Caki2 (cell line): Measurements from ENCODE around the gene CFAP54. TPM values are rescaled to one million over a fixed set of nuclear protein-coding genes. Genes with fewer than 3 reads are reported as not detected.

Experiments used
- DNase-seq: peaks from one replicate; pipeline ENCODE4 v3.0.0-alpha.2; 2015; ENCODE audit warnings: low read depth
- in situ Hi-C: cut with HindIII; loops from 2 replicates; pipeline ENCODE4 v1.10.0; 2016; ENCODE audit warnings: low sequenced_read_pairs, low pct_unique_long_range_greater_than_20kb, mixed read lengths
- total RNA-seq: library from RNA; depleted of rRNA; stranded (reverse); fragments of >200 nt; shearing (Covaris generic); gene quantifications from 2 replicates; pipeline ENCODE4 v1.2.3, GENCODE V29; 2014; ENCODE audit warnings: low replicate concordance

Gene CFAP54
- total RNA-seq, 1 experiment from 2014 or later = 1.0 TPM

DNA sequence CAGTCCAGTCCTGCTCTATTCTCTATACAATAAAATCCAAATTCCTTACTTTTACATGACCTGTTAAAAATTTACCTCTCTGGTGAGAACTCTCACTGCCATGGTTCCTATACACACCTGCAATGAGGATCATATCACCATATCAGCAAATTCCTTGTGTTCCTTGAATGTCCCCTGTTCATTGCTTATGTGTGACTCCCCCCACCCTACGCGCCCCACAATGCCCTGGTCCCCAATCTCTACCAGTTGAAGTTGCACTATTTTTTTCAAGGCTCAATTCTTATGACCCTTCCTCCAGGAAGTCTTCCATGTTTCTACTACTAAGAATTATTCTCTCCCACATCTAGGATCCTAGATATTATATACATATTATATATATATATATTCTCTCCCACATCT lies 335.5 kb downstream of the CFAP54 start:
- in situ Hi-C loops = no loop called here
- DNase-seq = no peak

DNA sequence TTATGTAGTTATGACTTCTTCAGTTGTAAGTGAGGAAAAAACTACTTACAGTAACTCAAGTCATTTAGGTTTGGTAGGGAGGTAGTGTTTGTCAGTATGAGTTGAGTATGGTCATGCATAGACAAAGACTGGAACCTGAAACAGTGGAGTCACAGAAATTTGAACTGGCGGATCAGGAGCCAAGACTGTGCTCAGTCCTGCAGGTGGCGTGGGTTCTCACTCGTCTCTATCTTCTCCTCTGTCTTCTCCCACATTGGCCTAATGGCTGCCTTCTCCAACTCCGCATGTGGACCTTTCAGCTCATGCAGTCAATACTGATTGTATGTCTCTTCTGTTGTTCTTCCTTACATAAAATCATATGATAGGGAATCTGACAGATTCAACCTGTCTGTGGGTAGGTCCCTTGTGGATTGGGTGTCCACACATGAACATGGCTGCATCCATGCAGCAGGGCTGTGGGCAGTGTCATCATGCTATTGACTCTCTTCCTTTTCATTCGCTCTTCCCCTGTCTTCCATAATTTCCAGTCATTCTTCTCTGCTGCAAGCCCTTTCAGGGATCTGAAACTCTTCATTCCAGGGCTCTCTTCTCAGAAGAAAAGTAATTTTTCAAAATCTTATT lies 338.9 kb downstream of the CFAP54 start:
- no peak for DNase-seq
- in situ Hi-C loops = no loop called here

DNA sequence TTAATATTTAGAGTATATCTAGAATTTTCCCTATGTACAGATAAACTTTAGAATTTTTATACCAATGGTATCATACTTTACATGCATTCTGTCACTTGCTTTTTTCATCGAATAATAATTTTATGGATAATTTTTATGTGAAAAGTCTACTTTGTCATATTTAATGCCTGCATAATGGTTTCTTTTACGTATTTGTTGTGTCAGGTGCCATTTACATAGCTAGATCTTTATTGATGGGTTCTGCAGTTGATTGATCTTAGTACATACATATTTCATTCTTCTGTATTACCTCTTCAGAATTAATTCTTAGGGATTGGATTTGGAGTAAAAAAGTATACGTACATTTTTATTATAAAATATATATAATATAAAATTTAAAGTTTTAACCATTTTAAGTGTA lies 340.0 kb downstream of the CFAP54 start:
- no peak for DNase-seq
- in situ Hi-C loops = no loop called here

DNA sequence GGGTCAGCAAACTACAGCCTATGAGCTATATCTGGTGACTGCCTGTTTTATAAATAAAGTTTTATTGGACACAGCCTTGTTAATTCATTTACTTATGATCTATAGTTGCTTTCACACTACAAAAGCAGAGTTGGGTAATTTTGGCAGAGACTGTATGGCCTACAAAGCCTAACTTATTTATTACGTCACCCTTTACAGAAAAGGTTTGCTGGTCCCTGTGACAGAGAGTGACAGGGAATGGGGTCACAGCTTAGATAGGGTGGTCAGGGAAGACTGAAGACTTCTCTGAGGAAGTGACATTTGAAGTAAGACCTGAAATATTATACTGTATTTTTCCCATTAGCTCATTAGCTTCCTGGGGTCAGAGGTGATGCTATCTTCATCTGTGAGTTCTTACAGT lies 342.0 kb downstream of the CFAP54 start:
- DNase-seq = no peak

DNA sequence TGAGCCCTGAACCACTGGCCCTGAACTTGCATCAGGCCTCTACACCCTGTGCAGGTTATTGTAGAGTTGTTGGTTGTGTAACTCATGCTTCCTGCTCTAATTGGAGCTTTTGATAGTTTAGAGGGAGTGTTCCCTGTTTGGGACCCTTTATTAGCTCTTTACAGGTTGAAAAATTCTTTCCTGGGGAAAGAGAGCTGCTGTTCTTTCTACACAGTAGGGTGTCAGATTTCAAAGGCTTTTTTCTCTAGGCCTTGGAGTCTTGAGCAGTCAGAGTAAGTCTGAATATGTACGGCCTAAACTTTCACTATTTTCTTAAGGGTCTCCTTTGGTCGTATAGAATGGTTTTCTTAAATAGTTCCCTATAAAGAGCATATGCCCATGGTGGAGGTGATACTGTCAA lies 356.9 kb downstream of the CFAP54 start:
- in situ Hi-C loops = no loop called here
- no peak for DNase-seq

More for the DNA sequence above, 342.0 kb downstream of the CFAP54 start:
- in situ Hi-C loops = no loop called here

DNA sequence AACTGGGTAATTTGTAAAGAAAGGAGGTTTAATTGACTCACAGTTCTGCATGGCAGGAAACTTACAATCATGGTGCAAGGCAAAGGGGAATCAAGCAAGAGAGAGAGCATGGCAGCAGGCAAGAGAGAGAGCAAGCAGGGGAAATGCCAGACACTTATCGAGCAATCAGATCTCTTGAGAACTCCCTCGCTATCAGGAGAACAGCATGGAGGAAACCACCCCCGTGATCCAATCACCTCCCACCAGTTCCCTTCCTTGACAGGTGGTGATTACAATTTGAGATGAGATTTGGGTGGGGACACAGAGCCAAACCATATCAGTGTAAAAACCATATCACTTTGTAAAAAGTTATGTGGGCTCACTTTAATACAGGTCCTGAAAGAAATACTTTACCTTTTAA lies 361.3 kb downstream of the CFAP54 start:
- in situ Hi-C loops = no loop called here
- no peak for DNase-seq

DNA sequence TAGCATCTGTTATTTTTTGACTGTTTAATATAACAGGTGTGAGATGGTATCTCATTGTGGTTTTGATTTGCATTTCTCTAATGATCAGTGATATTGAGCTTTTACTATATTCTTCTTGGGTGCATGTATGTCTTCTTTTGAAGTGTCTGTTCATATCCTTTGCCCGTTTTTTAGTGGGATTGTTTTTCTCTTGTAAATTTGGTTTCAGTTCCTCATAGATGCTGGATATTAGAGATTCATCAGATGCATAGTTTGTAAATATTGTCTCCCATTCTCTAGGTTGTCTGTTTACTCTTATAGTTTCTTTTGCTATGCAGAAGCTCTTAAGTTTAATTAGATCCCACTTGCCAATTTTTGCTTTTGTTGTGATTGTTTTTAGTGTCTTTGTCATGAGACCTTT lies 368.8 kb downstream of the CFAP54 start:
- in situ Hi-C loops = no loop called here
- no peak for DNase-seq

DNA sequence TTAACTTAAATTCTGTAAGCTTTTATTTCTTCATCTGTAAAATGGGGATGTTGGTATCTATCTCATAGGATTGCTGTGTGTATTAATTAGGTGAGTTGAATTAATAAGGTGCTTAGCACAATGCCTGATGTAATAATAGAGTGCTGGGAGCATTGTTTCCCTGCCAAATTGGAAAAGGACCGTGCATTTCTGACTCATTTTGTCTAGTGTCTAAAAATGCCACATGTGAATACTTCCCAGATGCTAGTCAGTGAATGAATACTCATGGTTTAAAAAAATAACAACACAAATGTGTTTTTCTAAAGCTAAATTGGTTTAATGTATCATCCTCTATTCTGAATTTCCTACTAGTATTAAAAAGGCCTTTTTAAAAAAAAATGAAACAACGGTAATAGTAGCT lies 372.3 kb downstream of the CFAP54 start:
- DNase-seq = no peak
- in situ Hi-C loops = no loop called here

DNA sequence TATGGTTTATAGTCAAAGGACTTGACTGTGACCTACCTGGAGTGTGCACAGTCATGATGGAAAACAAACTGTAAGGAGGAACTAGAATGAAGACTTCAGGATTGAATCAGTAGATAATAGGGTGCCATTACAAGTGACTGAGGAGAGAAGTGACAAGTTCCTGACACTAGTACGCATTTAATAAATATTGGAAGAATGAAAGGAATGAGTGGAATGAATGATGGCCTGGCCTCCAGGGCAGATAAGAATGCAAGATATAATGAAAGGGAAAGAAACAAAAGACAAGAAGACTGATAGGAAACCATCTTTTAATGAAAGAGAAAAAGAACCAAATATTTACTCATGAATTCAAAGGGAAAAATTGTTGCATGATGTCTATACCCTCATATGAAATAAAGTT lies 372.9 kb downstream of the CFAP54 start:
- peak; percentile 5 for DNase-seq
- in situ Hi-C loops = no loop called here

DNA sequence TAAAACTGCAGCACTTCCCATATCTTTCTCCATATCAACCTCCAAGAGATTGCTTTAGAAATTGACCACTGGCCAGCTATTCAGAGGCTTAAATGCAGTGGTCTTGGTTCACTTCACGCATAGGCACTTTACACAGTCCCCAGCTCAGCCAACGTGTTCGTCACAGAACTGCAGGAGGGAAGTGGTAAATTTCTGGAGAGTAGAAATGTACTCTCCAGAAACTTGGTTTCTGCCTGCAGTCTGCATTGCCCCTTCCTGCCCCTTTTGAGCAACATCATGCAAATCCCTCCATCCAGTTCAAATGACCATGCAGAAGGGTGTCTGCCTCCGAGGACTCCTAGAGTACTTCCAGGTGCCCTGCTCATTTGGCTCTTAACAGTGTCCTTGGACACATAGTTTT lies 375.0 kb downstream of the CFAP54 start:
- in situ Hi-C loops = no loop called here
- DNase-seq = no peak

DNA sequence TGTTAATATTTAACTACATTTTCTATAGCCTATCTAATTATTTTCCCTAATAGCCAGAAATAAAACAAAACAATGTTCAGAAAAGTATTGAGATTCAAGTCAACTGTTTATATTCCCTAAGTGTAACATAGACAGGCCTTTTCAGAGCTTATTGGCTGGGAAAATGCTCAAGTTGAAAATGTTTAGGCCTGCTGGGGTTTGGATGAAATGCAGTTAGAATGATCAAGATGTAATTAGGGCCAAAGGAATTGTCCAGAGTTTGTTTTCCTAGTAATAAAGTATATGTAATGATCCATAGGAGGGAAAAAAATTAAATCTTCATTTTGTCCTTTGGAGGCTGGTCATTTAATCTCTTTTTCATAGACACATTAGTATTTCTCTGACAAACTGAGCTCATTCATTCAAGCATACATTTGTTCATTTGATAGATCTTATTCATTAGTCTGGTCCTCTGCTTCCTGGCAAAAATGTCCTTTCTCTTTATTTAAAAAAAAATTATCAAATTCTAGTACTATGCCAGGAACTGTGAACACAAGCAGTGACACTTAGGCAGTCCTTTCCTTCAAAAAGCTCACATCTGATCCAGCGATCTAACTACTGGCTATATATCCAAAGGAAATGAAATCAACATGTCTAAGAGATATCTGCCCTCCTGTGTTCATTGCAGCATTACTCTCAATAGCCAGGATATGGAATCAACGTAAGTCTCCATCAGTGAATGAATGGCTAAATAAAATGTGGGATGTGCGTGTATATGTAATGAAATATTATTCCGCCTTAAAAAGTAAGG lies 377.6 kb downstream of the CFAP54 start:
- in situ Hi-C loops = no loop called here
- no peak for DNase-seq

DNA sequence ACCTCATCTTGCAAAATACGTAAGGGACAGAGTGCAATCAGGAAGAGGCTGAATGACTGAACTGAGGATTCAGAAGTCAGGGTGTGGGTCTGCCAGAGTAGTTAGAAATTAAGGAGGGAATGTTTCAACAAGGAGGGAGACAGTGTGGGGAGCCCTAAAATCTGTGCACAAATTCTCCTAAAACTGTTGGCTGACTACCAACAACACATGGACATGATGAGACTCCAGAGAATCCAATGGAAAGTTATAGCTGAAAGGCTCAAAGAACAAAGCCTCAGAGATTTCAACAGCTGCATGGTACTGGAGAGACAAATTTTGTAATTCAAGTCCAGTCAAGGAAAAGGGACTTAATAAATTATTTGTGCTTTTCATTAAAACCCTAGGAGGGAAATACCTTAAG lies 381.6 kb downstream of the CFAP54 start:
- in situ Hi-C loops = no loop called here

DNA sequence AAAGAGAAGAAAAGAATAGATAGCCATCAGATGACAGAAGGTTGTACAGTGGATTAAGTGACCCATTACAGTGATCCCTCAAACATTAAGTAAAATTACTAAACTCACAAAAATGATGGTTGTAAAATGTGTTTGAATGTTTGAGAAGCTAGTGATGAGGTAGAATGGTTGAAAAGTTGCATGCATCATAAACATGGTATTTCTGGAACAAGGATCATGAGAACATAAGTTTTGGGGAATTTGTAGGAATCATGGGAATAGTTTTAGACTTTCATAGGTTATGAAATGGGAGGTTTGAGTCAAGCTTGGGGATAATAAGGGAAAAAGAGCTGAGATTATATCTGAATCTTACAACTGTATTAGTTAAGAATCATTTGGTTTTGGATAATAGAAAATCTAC lies 383.6 kb downstream of the CFAP54 start:
- in situ Hi-C loops = no loop called here

More for the DNA sequence above, 381.6 kb downstream of the CFAP54 start:
- no peak for DNase-seq

DNA sequence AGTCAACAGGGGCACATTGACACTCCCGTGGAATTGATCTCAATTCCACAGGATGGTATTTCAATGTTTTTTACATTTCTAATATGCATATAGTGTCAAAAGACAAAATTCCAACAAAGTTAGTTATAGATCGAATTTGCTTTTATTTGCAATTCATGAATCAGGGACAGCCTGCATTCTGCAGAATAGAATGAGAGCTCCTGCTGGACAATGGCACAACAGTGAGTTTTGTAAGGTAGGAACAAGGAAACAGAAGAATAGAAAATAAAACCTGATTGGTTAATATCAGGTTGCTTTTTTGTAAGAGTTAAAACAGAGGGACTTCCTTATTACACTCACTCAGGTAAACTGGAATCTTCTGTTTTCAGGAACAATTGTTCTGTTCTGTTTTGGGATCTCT lies 384.8 kb downstream of the CFAP54 start:
- DNase-seq = no peak
- in situ Hi-C loops = no loop called here

More for the DNA sequence above, 383.6 kb downstream of the CFAP54 start:
- DNase-seq = no peak

DNA sequence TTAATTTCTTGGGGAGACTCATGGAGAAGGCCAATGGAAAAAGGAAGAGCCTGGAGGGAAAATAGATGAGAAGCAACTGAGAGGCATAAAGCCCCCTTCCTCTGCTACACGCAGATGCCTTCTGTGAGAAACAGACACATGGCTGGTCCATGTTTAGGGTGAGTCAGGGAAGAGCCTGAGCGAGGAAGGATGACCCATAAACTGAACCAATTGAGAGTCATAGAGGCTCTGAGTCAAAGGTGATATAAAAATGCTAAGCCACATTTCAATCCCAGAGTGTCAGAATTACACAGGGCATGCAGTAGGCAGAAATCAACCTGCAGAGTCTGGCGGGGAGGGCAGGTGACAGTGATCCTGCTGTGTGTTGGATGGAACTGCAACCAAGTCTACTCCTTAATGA lies 387.6 kb downstream of the CFAP54 start:
- no peak for DNase-seq
- in situ Hi-C loops = no loop called here

DNA sequence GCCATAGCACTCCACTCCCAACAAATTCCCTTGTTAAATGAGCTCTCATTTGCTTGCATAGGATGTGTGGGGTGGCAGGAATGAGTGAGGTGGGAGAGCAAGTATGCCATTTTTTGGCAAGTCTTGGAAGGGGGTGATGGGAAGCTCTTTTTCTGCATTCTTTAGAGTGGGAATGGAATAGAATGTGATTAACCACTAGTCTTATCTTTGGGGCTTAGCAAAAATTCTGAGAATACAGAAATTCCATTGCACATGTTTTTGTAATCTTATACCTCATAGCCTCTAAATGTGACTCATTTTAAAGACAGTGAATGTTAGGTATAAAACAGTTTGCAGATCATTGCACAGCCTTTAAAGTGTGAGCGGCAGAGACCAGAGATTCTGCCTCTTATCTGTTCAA lies 389.3 kb downstream of the CFAP54 start:
- in situ Hi-C loops = no loop called here

DNA sequence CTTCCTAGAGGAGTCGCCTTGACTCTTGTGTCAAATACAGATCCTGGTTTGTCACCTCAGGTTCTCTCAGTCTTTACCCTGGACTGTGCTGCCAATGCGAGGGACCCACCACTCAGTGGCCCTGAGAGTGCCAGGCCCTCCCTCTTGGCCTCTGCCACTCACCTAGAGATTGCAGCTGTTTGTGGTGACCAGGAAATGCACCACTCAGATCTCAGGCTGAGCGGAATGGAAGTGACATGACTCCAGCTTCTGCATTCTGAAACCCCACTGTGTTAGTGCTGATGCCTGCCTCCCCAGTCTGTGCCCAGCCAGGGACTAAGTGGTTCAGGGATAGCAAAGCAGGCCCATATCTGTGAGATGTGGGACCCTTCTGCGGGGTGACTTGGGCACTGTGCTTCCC lies 389.9 kb downstream of the CFAP54 start:
- in situ Hi-C loops = no loop called here
- DNase-seq = no peak

More for the DNA sequence above, 389.3 kb downstream of the CFAP54 start:
- DNase-seq = no peak

DNA sequence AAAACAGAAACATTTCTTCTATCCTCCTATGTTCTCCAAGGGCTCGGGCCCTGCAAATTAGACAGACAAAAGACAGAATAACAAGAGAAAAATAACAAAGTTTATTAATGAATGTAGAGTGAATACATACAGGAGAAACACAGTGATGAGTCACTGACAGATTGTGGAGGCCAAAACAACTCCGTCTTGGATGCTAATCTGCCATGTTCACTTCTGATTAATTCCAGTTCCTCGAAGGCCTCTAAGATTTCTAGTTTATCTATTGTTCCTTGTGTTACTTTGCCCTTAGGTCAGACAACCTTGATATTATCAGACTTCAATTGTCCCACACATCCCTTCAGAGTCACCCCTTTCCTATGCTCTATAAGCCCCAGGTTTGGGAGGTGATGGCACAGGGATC lies 390.8 kb downstream of the CFAP54 start:
- in situ Hi-C loops = no loop called here
- no peak for DNase-seq

DNA sequence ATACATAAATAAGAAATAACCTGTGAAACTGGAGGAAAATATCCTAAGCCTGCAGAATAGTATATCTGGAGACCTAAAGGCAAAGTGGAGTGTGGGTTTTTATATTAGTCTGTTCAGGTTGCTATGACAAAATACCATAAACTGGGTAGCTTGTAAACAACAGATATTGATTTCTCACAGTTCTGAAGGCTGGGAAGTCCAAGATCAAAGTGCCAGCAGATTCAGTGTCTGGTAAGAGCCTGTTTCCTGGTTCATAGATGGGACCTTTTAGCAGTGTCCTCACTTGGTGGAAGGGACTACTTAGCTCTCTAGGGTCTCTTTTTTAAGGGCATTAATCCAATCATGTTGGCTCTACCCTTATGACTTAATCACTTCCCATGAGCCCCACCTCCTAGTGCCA lies 392.2 kb downstream of the CFAP54 start:
- DNase-seq = no peak
- in situ Hi-C loops = no loop called here

DNA sequence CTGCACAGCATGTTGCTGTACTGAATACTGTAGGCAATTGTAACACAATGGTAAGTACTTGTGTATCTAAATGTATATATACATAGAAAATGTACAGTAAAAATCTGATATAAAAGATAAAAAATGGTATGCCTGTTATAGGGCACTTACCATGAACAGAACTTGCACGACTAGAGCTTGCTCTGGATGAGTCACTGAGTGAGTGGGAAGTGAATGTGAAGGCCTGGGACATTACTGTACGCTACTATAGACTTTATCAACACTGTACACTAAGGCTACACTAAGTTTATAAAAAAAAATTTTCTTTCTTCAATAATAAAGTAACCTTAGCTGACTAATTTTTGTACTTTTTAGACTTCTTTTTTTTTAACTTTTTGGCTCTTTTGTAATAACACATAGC lies 393.5 kb downstream of the CFAP54 start:
- no peak for DNase-seq
- in situ Hi-C loops = no loop called here
